Measurements from ENCODE around the gene FYN. TPM values are rescaled to one million over a fixed set of nuclear protein-coding genes. Genes with fewer than 3 reads are reported as not detected.

FYN gene
- polyA plus RNA-seq, 3 donors, result 88.4 to 149 (median 114) TPM

- Histone ChIP-seq H3K4me1 (ENCODE audit: control insufficient read depth in 1 of 2, insufficient read depth in 2 of 2, low read length in 2 of 2) (peaks cover 0 to 8% of the 10 kb centered on the region in 2 donors), H2AFZ (ENCODE audit: insufficient read depth, low read depth, low read length, poor library complexity, severe bottlenecking) (no peak overlapping the region), H3K79me2 (ENCODE audit: insufficient read depth, low read length) (peaks cover 65% of the 10 kb centered on the region), H3K4me3 (replicated peaks in 1 of 3; ENCODE audit: low read depth in 2 of 3, low read length in 3 of 3) (no peak overlapping the region), H3K36me3 (replicated peaks in 1 of 2; ENCODE audit: control insufficient read depth in 1 of 2, insufficient read depth in 2 of 2, low read length in 2 of 2) (peaks cover 0 to 2% of the 10 kb centered on the region in 2 donors), H3K9me3 (replicated peaks in 1 of 2; ENCODE audit: control insufficient read depth in 1 of 2, insufficient read depth in 1 of 2, low read length in 2 of 2) (no peaks in the 10 kb centered on the region), H3K4me2 (replicated peaks; ENCODE audit: extremely low read depth, low read length, poor library complexity, severe bottlenecking) (no peak overlapping the region), H4K20me1 (ENCODE audit: insufficient read depth, low read length) (peaks cover 100% of the 10 kb centered on the region), H3K9ac (ENCODE audit: insufficient read depth, low read length, poor library complexity, severe bottlenecking) (no peak overlapping the region), H3K27ac (ENCODE audit: low read depth in 1 of 2, low read length in 2 of 2) (no peak overlapping the region), H3K27me3 (ENCODE audit: control insufficient read depth in 2 of 2, insufficient read depth in 2 of 2, low read length in 2 of 2) (no peaks in the 10 kb centered on the region)
- H3K36me3 Mint-ChIP-seq, result peaks cover 5 to 24% of the 10 kb centered on the region in 2 donors
- DNase-seq, result no peak
- H3K27ac Mint-ChIP-seq, result no peak overlapping the region
- no CpG with 5 or more reads among the region's 2 CpGs for WGBS (ENCODE audit: insufficient coverage)
- no peaks in the 10 kb centered on the region for H3K9me3 Mint-ChIP-seq
- intact Hi-C loops (cut with micrococcal nuclease), result no loop called here
- no peak overlapping the region for H3K4me3 Mint-ChIP-seq
- no peak for TF ChIP-seq CTCF (IDR thresholded peaks at IDR 0.05)
- H3K27me3 Mint-ChIP-seq (ENCODE audit: low read depth in 3 of 3), result no peaks in the 10 kb centered on the region
- H3K4me1 Mint-ChIP-seq, result peaks cover 11% of the 10 kb centered on the region
Measured at GRCh38 chr6:111792241-111792640, 81.0 kb downstream of the FYN start.

- H3K36me3 ChIP-seq (replicated peaks in 1 of 2; ENCODE audit: control insufficient read depth in 1 of 2, insufficient read depth in 2 of 2, low read length in 2 of 2), result peaks cover 0 to 2% of the 10 kb centered on the region in 2 donors
- H3K4me1 ChIP-seq (ENCODE audit: control insufficient read depth in 1 of 2, insufficient read depth in 2 of 2, low read length in 2 of 2), result peaks cover 0 to 8% of the 10 kb centered on the region in 2 donors
- intact Hi-C loops (cut with micrococcal nuclease), result no loop called here
- DNase-seq, result no peak
- Mint-ChIP-seq H3K27me3 (ENCODE audit: low read depth in 3 of 3) (no peaks in the 10 kb centered on the region), H3K36me3 (peaks cover under 1 to 23% of the 10 kb centered on the region in 2 donors), H3K27ac (no peak overlapping the region), H3K9me3 (no peaks in the 10 kb centered on the region), H3K4me1 (peaks cover 11% of the 10 kb centered on the region), H3K4me3 (no peak overlapping the region)
- no peak overlapping the region for H2AFZ ChIP-seq (ENCODE audit: insufficient read depth, low read depth, low read length, poor library complexity, severe bottlenecking)
- TF ChIP-seq CTCF (IDR thresholded peaks at IDR 0.05), result no peak
- no peaks in the 10 kb centered on the region for H3K9me3 ChIP-seq (replicated peaks in 1 of 2; ENCODE audit: control insufficient read depth in 1 of 2, insufficient read depth in 1 of 2, low read length in 2 of 2)
- peaks cover 94% of the 10 kb centered on the region for H4K20me1 ChIP-seq (ENCODE audit: insufficient read depth, low read length)
- peaks cover 63% of the 10 kb centered on the region for H3K79me2 ChIP-seq (ENCODE audit: insufficient read depth, low read length)
- H3K4me3 ChIP-seq (replicated peaks in 1 of 3; ENCODE audit: low read depth in 2 of 3, low read length in 3 of 3), result no peak overlapping the region
- H3K27ac ChIP-seq (ENCODE audit: low read depth in 1 of 2, low read length in 2 of 2), result no peak overlapping the region
- H3K27me3 ChIP-seq (ENCODE audit: control insufficient read depth in 2 of 2, insufficient read depth in 2 of 2, low read length in 2 of 2), result no peaks in the 10 kb centered on the region
- 63% methylated on average over 1 of the region's 2 CpGs for WGBS (ENCODE audit: insufficient coverage)
- no peak overlapping the region for H3K4me2 ChIP-seq (replicated peaks; ENCODE audit: extremely low read depth, low read length, poor library complexity, severe bottlenecking)
- no peak overlapping the region for H3K9ac ChIP-seq (ENCODE audit: insufficient read depth, low read length, poor library complexity, severe bottlenecking)
Measured at GRCh38 chr6:111791415-111791814, 81.8 kb downstream of the FYN start.

Measured in CD14-positive monocyte (primary cell).